ENCODE results near the gene ELN. TPM values are rescaled to one million over a fixed set of nuclear protein-coding genes. Genes with fewer than 3 reads are reported as not detected.

The ELN gene
- total RNA-seq, 4 donors from 2014 or later = 29.0 to 65.7 (median 50.8) TPM

- Histone ChIP-seq H3K4me3 (replicated peaks in 1 of 3) (no peak overlapping the region), H3K27me3 (no peaks in the 10 kb centered on the region), H3K27ac (no peak overlapping the region), H3K36me3 (no peaks in the 10 kb centered on the region), H3K9me3 (no peaks in the 10 kb centered on the region), H3K4me1 (peaks cover 21 to 32% of the 10 kb centered on the region in 2 donors)
- DNase-seq = no peak
- 83 to 92% methylated on average over 6 to 11 of the region's 11 CpGs for WGBS, 2 donors
- TF ChIP-seq CTCF (IDR thresholded peaks at IDR 0.05) (no peak), POLR2A (IDR thresholded peaks at IDR 0.05) (no peak)
- intact Hi-C loops (cut with DNase I) = no loop called here
Measured at GRCh38 chr7:74057216-74057925, 29.4 kb downstream of the ELN start.

- DNase-seq = no peak
- TF ChIP-seq CTCF (IDR thresholded peaks at IDR 0.05) = no peak
- no peak for TF ChIP-seq POLR2A (IDR thresholded peaks at IDR 0.05)
- Histone ChIP-seq H3K27me3 (no peaks in the 10 kb centered on the region), H3K27ac (no peak overlapping the region), H3K36me3 (no peaks in the 10 kb centered on the region), H3K4me1 (peaks cover 20 to 30% of the 10 kb centered on the region in 2 donors), H3K4me3 (replicated peaks in 1 of 3) (no peak overlapping the region), H3K9me3 (no peaks in the 10 kb centered on the region)
- WGBS, 2 donors = 82 to 93% methylated on average over 1 of the region's 1 CpG
- intact Hi-C loops (cut with DNase I) = no loop called here
Measured at GRCh38 chr7:74057987-74058386, 30.0 kb downstream of the ELN start.

GRCh38 chr7:74058486-74058885 lies 30.5 kb downstream of the ELN start:
- H3K4me3 ChIP-seq (replicated peaks in 1 of 3) = no peak overlapping the region
- 93 to 97% methylated on average over 7 of the region's 7 CpGs for WGBS, 2 donors
- TF ChIP-seq CTCF (IDR thresholded peaks at IDR 0.05) (no peak), POLR2A (IDR thresholded peaks at IDR 0.05) (no peak)

GRCh38 chr7:74059037-74059436 lies 31.1 kb downstream of the ELN start:
- no peak for DNase-seq
- Histone ChIP-seq H3K4me3 (replicated peaks in 1 of 3) (no peak overlapping the region), H3K36me3 (no peaks in the 10 kb centered on the region), H3K27me3 (no peaks in the 10 kb centered on the region), H3K9me3 (no peaks in the 10 kb centered on the region), H3K4me1 (peaks cover 19 to 30% of the 10 kb centered on the region in 2 donors), H3K27ac (peak overlapping the region in 1 of 3 donors; percentile 94)
- 77 to 79% methylated on average over 2 of the region's 2 CpGs for WGBS, 2 donors
- TF ChIP-seq CTCF (IDR thresholded peaks at IDR 0.05) = no peak
- TF ChIP-seq POLR2A (IDR thresholded peaks at IDR 0.05) = no peak
- intact Hi-C loops (cut with DNase I) = no loop called here

More at GRCh38 chr7:74058486-74058885, 30.5 kb downstream of the ELN start:
- Histone ChIP-seq H3K9me3 (no peaks in the 10 kb centered on the region), H3K36me3 (no peaks in the 10 kb centered on the region), H3K27ac (no peak overlapping the region), H3K4me1 (peaks cover 19 to 30% of the 10 kb centered on the region in 2 donors), H3K27me3 (no peaks in the 10 kb centered on the region)
- intact Hi-C loops (cut with DNase I) = no loop called here
- no peak for DNase-seq

Measured in thyroid gland (tissue), 4 donors.